GM19023 (cell line): Measurements from ENCODE around the gene YY2.
"Not testable (repeated sequence)": the region's sequence is repeated elsewhere in the genome, so short reads cannot be mapped to it uniquely, and the experiment has no call there.

Experiments used
- ATAC-seq: cut with Tn5 transposase; IDR thresholded peaks from one replicate; pipeline ENCODE4 v1.9.1; 2021; ENCODE audit warnings: mild to moderate bottlenecking, moderate library complexity; ENCODE audit not compliant: unreplicated experiment

Gene YY2

DNA sequence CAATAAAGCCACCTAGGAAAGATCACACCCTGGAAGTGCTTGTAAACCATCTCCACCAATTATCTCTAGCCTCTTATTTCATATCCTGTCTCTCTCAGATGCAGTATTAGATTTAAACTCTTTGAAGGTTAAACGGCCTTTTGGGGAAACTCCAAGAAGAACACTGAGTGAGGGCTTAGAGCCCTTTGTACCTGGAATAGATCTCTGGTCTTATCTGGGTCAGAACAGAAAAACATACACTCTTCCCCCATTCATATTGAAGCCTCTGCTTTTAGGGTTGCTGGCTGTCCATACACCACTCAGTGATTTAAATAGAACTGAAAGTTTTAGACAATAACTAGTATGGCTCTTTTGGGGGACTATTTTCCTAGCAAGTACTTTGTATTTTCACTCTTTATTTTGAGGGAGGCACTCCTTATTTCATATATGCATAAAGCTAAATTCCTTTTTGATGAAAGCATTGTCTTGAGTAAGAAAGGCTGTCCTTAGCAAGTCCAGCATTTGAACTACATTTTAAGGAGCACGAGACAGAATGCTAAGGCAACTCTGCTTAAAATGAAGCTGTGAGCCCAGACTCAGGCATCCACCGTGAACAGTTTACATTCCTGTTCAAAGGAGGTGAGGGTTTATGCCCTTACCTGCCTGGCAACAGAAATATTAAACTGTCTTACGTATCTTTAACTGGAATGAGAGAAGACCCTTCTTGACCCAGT lies 17.4 kb downstream of the YY2 start:
- no peak for ATAC-seq

DNA sequence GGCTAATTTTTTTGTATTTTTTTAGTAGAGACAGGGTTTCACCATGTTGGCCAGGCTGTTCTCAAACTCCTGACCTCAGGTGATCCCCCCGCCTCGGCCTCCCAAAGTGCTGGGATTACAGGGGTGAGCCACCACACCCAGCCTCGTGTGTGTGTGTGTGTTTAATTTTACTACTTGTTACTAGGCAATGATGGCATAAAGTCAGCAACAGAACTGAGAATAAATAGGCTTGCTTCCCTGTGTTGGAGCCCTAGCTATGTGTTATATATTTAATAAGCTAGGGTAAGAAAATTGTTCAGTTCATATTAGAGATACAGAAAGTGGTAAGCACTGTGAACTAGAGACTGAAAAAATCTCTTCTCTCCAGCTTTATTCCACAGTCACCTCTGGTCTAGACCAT lies 18.4 kb downstream of the YY2 start:
- ATAC-seq = not testable (repeated sequence)

DNA sequence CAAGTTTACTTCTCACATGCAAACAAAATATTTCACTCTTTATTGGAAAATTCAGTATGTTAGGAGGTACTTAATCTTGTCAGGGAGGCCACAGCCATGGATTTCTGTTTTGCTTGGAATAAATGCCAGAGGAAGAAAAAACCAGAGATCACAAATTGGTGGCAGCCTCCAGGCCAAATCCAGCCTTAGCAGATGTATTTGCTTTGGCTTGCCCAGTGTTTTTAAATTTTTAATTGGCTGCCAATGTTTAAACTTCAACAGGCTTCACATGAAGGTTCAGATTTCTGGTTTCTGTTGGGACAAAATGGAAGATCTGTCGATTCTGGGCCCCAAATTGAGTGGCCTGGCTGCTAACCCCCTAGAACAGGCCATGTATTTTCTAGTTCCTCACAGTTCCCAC lies 19.2 kb downstream of the YY2 start:
- no peak for ATAC-seq

DNA sequence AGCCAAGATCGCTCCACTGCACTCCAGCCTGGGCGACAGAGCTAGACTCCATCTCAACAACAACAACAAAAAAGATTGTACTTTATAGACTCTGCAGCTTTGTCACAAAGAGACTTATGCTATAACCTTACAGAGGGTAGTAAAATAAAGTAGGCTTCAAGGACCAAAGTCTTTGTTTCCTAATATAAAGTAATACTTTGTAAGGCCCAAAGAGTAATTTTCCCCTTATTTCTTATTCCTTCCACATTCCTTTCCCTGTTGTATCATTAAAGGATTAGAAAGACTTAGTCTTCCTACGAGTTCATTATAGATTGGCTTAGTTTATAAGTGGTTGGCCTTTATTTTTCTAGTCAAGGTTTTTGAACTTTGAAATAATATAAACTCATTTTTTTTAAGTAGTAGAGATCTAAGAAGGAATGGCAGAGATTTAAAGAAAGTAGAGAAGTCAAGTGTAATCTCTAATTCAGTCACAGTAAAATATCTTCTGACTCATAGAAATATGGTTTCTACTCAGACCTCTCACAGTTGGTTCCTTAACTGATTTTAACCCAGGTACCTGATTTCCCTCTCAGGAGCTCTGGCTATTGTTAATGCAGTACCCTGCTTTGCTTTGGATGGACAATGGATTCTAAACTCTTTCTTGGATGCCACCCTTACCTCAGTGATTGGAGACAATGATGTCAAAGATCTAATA lies 26.2 kb downstream of the YY2 start:
- ATAC-seq = no peak

DNA sequence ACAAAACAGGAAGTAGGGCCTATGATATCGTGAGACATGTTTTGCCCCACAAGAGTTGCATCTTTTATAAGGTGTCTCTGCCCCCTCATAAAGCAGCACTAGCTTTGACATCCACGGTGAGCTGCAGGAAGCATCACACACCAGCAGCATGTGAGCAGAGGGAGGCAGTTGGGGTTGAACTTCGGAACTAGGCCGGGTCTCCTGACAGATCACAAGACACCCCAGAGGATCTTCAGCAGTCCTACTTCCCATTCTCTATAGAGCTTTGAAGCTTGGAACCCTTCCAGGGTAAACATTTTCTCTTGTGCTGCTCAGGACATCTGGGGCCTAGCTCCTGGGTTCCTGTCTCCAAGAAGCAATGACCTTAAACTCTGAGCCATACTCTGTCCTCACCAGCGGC lies 27.5 kb downstream of the YY2 start:
- no peak for ATAC-seq

DNA sequence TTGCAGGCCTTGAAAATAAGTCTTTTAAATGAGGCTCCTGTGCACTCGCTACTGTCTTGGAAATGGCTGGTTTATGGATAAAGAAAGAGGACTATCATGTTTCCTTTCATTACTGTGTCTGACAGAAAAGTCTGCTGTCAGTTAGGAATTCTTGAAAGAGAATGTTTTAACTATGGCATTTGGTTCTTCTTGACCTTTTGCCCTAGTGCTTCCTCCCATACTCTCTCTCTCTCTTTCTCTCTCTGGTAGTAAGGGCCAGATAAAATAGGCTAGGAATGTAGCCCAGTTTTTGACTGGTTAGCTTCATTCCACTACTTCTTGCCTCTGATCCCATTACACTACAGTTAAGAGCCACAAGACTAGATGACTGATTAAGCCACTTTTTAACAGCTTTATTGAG lies 29.8 kb downstream of the YY2 start:
- no peak for ATAC-seq

DNA sequence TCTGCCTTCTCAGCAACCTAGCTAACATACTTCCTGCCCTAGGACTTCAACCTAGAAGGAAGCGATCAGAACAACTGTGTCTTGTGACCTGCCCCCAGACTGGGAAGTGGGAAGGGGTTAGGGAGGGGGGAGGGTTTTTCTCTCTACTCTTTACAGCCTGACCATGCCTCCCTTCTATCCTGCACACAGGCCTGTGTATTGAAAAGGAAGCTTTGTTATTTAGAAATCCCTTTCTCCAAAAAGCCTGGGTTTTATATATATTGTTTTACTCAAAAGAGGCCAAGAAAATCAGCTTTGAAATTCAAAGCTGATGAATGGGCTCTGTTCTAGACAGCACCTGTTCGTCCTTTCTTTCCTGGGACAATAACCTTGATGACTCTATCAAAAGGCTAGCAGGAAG lies 49.5 kb downstream of the YY2 start:
- ATAC-seq = no peak

DNA sequence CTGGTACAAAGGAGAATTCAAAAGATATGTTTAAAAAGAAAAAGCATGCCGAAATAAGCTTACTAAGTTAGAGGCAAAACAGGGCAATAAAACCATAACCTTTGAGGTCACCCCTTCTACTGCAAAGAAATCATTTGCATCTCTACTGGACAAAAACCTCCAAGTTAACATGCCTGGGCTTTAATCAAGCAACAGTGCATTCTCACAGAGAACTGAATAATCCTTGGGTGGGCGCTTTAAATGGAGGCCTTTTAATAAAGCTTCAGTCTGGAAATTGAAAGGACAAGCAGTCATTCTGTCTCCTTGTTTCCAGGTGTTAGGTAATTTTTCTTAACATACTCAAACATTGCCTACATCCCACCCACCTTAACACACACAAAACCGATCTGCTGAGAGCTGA lies 50.2 kb downstream of the YY2 start:
- no peak for ATAC-seq

DNA sequence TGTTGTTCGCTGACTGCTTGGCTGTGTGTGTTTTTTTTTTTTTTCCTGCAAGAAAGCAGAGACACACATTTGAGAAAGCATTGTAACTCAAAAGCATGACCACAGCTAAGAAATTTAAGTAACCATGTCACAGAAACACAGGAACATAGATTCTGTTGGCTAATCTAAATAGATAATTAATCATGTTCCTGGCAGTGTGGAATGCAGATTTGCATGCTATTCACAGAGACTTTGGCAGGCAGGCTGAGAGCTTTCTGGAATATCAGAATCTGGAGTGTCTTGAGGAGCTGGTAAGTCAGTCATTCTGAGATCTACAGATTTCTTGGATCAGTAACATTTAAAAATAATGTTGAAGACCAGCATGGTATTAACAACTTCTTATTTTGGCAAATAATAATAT lies 51.5 kb downstream of the YY2 start:
- ATAC-seq = no peak
